RCC 7860 (cell line): ENCODE measurements around the gene RFPL3.
"Not testable (repeated sequence)": the region's sequence is repeated elsewhere in the genome, so short reads cannot be mapped to it uniquely, and the experiment has no call there.

Experiments
- DNase-seq: peaks from one replicate; pipeline ENCODE4 v3.0.0-alpha.2; 2015; ENCODE audit warnings: low spot score
- FAIRE-seq: peaks from 2 replicates; lab custom pipeline; 2012; peaks lifted over from hg19 to GRCh38; lab: Jason Lieb, UNC

The RFPL3 gene

DNA sequence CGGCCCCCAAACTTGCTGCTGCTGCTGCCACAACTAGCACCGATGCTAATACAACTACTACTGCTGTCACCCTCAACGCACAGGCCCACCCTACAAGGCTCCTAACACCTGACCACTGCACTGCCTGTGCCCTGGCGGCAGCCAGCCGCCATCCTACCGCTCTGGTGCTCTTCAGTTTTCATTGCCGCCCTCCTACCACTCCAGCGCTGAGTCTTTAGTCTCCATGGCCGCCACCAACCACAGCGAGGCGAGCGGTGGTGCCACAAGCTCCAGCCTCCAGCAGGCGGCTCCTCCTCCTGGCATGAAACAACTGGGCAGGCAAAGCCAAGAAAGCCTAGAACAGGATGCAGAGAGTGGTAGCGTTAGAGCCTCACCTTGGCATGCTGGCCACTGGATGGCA is 5.0 kb upstream of the RFPL3 start:
- DNase-seq, result no peak
- no peak for FAIRE-seq

DNA sequence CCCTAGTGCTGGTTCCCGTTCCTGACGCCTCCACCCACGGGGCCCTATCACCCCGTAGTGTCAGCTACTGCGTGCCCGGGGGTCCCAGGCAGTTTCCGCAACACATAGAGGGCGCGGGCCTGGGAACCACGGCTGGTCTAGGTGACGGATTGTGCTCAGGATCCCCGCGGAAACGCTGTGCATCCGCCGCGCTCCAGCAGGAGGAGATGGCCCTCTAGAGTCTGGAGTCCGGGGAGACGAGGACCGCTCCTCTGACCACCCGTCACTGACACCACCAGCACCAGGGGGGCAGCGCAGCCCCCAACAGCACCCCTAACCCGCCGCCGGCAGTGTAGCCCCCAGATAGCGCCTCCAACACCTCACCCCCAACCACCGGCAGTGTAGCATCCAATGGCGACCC is 4.4 kb upstream of the RFPL3 start:
- no peak for FAIRE-seq
- DNase-seq, result no peak

DNA sequence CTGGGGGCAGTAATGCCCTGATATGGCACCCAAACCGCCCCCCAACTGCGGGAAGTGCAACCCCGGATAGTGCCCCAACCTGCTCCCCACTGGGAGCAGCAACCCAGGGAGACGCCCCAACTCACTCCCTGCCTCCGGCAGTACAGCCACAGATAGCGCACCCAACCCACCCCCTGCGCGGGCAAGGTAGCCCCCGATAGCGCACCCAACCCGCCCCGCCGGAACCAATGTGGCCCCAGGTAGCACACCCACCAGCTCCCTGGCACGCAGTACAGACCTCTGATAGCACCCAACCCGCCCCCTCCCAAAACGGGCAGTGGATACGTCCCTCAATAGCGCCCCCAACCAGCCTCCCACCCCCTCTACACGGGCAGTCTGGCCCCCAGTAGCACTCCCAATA is 3.8 kb upstream of the RFPL3 start:
- FAIRE-seq (no peak), DNase-seq (no peak)

DNA sequence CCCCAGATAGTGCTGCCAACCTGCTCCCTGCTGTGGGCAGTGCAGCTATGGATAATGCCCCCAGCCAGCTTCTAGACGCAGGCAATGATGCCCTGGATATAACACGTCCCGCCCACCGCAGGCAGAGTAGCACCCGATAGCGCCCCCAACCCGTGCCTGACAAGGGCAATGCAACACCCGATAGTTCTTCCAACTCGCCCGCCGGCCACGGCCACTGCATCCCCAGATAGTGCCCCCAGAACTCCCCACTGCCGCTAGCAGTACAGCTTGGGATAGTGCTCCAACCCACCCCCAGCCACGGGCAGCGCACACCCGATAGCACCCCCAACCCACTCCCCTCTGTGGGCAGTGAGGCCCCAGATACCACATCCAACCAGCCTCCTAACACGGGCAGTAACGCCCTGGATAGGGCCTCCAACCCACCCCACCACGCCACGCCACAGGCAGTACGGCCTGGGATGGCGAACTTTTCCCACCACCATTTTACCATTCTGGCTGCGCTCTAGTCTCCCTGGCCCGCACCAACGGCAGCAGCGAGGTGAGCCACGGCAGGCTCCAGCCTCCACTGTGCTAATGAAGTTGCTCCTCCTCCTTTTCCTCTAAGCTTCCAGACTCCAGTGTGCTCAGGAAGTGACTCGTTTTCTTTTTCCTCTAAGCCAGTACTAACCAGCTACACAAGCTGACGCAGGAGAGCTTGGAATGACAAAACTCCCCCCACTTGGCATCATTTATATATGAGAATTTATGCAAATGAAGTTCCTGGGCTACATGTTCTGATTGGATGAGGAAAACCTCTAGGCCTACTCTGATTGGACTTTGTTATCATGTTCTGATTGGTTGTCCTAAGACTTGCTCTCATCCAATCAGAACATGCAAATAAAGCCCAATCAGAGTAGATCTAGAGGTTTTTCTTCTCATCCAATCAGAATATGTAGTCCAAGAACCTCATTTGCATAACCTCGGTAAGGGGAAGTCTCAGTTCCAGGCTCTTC is 3.0 kb upstream of the RFPL3 start:
- DNase-seq (no peak), FAIRE-seq (no peak)

DNA sequence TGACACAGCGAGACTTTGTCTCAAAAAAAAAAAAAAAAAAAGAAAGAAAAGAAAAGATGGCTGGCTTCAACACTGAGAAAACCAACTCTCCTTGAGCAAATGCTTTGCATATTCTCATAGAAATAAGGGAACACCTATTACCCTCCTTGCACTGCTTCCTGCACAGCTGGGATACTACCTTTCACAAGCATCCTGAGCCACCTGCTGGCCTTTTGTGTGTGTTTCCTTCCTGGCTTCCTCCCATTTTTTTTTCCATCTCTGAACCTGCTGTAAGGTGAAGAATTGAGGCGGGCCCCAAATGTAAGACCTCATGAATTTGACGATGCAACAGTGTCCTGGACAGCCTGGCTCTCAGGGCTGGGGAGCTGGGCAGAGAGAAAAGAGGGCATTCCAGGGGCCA is 1.9 kb upstream of the RFPL3 start:
- FAIRE-seq, result no peak

DNA sequence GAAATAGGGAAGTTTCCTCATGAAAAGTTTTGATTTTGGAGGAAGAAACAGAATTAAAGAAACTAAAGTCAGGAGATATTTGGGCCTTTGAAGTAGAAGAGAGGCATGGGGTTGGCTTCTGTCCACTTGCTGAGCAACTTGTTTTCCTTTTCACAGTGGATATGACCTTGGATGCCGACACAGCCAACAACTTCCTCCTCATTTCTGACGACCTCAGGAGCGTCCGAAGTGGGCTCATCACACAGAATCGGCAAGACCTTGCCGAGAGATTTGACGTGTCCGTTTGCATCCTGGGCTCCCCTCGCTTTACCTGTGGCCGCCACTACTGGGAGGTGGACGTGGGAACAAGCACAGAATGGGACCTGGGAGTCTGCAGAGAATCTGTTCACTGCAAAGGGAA is 2.4 kb downstream of the RFPL3 start:
- not testable (repeated sequence) for DNase-seq, FAIRE-seq

More for the DNA sequence above, 1.9 kb upstream of the RFPL3 start:
- DNase-seq, result no peak

DNA sequence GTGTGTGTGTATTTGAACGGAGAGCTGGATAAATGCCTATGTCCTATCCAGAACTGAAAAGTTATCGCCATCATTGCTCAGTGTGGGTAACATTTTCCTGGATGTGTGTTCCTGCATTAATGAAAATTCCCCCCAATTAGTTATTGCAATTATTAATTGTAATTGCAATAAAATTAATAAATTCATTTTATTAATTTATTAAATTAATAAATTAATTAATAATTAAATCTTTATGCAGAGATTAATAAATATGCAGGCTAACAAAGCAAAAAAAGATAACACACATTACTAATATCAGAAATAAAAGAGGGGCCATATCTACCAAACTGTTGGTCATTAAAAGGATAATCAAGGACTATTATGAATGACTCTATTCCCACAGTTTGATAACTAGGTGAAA is 3.6 kb downstream of the RFPL3 start:
- FAIRE-seq, result peak; percentile 2

DNA sequence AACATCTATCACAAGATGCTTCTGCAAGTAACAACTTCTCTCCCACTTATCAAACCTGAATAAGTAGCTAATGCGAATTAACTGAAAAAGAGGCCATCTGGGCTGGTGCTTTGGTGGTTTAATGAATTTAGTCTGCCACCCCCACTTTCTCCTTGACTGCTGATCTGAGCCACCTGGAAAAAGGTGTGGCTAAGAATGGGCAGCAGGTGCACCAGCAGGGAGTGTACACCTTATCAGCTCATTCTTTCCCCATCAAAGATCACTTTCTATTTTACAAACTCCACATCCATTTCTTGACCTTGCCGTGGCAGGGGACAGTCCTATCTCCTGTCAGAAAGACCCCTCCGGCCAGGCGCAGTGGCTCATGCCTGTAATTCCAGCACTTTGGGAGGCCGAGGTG is 6.5 kb downstream of the RFPL3 start:
- DNase-seq (no peak), FAIRE-seq (no peak)

More for the DNA sequence above, 3.6 kb downstream of the RFPL3 start:
- DNase-seq, result no peak

DNA sequence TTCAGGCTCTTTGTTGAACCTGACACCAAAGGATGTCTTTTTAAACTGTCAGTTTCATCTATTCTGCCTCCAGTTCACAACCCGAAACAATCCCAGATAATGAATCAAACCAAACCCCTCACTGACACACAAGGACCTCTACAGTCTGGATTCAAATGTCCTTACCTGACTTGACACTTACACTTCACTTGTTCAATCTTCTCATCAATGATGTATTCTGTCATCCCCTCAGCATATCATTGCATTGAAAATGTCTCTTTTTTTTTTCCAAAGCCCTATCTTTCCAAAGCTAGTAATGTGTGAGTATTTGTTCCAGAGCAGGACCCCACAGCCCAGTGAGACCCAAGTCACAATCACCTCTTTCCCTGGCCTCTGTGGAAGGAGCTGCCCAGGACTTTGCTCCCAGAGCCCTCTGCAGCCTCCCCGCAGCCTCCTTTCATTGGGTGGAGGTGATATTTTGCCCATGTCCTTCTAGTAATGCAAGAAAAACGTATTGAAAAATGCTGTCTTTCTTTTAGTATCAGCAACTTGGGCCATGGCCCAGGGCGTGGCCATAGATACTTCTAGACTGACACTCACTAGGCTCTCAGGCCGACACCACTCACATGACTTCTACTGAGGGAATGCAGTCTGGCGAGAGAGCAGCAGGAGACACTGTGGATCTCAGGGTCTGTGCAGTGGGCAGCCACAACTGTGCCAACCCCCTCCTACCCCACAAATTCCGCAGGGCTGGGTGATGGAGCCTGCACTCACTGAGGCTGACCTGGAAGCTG is 18.2 kb downstream of the RFPL3 start:
- FAIRE-seq, result no peak
- DNase-seq, result no peak

DNA sequence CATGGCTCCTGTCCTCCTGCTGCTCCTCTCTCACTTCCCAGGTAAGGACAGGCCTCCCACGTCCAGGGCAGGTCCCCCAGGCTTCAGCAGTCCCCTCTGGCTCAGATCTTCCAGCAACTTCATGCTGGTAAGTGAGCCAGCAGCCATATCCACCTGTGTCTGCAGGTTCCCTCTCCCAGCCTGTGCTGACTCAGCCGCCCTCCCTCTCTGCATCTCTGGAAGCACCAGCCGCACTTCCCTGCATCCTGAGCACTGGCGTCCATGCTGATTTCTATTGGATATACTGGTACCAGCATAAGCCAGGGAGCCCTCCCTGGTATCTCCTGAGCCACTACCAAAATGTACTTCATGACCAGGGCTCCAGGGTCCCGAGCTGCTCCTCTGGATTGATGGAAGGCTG is 19.0 kb downstream of the RFPL3 start:
- FAIRE-seq, result no peak

DNA sequence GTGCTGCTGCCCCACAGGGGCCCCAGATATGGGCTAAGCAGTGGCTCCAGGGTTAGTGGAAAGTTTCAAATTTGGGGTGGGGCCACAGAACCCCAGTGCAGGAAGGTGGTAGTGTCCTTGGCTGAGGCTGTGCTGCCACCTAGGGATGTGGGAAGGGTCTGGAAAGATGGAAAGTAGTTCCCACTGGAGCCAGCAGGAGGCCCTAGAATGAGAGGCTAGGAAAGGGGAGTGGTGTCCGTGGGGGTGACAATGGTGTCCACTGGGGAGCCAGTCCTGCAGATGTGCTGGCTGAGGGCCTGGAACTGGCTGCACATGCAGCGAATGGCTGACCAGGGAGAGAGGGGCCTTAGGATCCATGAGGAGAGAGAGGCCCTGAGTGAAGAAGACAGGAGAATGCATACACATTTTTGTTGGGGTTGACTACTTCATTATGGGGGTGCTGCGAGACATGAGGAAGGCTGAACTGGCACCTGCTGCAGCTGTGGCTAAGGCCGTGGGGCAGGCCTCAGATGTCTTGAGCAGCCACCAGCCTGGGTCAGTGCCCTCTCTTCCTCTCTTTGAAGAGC is 21.1 kb downstream of the RFPL3 start:
- DNase-seq, result no peak
- no peak for FAIRE-seq

More for the DNA sequence above, 19.0 kb downstream of the RFPL3 start:
- DNase-seq, result no peak

DNA sequence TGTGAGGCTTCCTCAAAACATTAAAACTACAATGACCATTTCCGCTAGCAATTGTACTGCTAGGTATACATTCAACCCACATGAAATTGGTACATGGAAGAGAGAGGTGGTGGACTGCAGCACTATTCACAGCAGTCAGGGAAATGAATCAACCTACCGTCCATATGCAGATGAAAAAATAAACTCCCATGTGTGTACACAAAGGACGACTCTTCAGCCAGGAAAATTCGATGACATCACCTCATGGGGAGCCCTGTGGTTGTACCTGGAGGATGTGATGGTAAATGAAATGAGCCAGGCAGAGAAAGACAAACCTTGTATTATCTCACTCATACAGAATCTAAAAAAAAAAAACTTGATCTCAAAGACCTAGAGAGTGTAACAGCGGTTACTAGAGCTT is 23.3 kb downstream of the RFPL3 start:
- DNase-seq (no peak), FAIRE-seq (no peak)

DNA sequence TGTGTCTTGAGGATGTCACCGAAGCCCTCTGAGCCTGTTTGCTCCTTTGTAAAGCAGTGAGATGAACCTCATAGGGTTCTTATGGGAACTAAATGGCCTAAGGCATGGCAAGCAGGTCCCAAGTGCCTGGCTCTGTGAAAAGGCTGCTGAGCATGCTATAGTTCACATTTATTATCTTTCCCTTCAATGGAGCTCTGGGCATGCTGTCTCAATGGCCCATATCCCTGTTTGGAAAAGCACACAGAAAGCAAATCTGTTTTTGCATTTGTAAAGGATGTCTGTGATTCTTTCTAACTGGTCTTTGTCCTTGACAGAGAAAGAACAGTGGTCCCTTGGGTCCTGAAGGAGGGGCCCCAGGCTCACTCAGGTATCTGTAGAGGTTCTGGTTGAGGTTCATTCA is 28.0 kb downstream of the RFPL3 start:
- DNase-seq (no peak), FAIRE-seq (no peak)

DNA sequence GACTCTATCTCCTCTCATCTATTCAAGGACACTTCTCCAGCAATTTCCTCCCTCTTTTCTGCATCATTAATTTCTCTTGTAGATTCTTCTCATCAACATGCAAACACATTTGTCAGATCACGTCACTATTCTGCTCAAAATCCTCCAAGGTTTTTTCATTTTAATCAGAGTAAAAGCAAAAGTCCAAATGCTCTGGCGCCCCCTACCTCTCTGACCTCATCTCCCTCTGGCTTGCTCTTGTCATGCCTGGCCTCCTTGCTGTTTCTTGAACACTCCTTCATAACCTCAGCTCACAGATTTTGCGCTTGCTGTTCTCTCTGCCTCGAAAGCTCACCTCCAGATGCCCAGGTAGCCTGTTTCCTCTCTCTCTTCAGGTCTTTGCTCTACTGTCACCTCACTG is 32.0 kb downstream of the RFPL3 start:
- FAIRE-seq (no peak), DNase-seq (no peak)

DNA sequence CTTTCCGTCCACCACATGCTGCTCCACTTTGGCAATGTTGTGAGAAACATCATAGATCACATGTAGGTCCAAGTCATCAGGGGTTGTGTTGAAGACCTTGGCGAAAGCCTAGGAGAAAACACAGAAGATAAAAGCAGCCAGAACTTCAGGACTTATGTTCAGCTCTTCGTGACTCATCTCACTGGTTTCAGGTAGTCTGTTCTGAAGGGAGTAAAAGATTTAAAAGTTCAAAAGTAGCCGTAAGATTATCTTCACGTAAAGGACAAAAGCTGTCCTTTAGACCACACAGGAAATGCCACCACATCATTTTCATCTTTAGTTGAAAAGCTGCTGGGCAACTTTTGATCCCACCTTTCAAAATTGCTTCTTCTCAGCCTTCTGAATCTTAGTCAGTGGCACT is 37.4 kb downstream of the RFPL3 start:
- FAIRE-seq, result no peak
- no peak for DNase-seq

DNA sequence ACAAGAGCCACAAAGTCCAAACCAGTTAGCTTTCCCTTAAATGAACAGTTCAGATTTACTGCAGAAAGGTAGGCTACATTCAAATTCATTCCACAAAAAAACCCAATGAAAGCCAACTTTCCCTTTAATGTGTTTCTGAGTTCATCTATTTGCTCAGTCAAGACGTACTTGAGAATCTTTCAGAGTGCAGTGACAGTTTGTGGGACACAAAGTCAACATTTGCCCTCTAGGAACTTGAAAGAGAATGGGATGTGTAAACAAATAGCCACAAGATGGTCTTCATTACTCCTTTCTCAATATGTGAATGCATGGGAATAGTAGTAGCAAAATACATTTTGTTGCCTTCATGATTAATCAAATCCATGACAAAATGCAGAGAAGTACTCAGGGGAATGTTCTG is 38.6 kb downstream of the RFPL3 start:
- DNase-seq (no peak), FAIRE-seq (no peak)

DNA sequence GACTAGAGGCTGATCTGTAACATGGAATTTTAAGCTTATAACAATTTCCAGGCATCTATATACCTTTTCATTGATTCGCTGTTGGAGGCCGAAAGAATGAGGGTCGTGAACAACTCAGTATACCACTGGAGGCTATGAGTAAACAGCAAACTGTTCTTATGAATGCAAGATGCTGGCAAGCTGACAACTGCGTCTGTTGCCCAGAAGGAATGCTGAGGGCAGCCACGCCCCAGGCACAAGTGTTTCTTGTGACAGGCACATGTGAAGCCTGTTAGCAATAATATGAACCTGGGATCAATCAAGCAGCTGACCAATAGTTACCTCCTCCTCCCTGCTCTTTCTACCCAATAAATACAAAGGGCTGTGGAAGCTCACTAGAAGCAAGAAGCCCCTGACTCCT is 39.1 kb downstream of the RFPL3 start:
- DNase-seq, result no peak
- FAIRE-seq, result no peak

DNA sequence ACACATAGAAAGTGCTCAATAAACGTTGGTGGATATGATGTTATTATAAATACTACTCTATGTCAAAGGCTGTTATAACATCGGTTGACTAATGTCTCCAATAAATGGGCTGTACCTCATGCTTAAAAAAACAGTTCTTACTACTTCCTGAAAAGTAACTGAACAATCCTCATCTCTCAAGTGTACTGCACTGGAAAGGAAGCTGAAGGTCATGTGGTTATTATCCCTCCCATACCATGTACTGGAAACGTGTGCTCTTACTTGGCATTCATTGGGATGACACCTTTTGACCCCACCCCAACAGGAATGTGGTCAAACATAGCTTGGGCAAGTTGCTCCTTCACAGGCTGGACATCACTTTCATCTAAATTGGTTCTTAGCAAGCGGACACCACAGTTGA is 43.8 kb downstream of the RFPL3 start:
- FAIRE-seq, result no peak

DNA sequence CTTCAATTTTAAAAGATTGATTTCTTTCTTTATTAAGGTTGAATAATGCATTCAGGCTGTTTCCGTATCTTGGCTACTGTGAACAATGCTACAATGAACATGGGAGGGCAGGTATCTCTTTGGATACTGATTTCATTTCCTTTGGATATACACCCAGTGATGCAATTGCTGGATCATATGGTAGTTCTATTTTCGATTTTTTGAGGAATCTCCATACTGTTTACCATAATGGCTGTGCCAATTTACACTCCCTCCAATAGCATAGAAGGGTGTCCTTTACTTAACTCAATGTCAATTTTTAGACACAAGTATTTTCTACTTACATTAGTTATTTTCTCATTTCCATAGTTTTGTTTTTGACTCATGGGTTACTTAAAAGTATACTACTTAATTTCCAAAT is 46.4 kb downstream of the RFPL3 start:
- DNase-seq, result no peak
- FAIRE-seq, result no peak

More for the DNA sequence above, 43.8 kb downstream of the RFPL3 start:
- no peak for DNase-seq

DNA sequence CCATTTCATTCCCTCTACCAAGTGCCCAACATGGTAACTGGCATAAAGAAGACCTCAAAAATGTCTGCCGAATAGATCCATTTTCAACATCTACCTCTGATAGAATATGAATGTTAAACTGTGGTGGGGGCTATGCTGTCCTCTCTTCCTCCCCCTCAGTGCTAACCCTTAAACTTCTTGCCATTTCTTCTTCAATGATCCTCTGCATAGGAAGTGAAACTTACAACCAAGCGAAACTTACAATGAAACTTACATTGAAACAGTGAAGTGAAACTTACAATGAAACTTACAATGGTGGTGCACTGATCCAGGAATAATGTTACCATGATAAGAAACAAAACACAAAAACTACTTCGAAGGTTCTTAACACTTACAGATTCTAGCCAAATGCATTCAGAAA is 49.6 kb downstream of the RFPL3 start:
- no peak for FAIRE-seq
- no peak for DNase-seq

DNA sequence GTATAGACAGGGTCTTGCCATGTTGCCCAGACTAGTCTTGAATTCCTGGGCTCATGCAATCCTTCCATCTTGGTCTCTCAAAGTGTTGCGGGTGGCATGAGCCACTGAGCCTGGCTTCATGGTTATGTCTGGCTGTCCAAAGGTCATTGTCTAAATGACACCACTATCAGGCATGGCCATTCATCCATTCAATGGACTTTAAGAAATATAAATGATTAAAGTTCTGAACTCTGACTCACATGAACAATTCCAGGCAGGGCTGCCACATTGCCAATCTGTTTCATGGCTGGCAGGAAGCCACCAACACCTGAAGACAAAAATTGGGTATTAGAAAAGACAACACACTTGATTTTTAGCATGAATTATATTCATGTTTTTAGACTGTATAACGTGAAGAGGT is 50.3 kb downstream of the RFPL3 start:
- DNase-seq (peak; percentile 46), FAIRE-seq (peak; percentile 57)

DNA sequence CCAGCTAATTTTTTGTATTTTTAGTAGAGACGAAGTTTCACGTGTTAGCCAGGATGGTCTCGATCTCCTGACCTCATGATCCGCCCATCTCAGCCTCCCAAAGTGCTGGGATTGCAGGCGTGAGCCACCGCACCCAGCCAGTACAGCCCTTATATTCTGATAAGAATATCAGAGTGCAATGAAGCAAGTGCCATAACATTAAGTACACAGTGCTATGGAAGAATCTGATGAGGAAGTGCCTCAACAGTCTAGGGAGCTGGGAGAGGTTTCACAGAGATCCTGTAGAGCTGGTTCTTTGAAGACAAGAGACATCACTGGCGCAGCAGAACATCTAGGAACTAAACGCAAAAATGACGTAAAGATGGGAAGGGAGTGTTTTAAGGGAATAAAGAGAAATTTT is 52.3 kb downstream of the RFPL3 start:
- DNase-seq (no peak), FAIRE-seq (no peak)
